IMR-90 (cell line): ENCODE results near the gene NELL1.

Experiments
- CTCF ChIP-seq: conservative IDR thresholded peaks from 2 replicates; pipeline ENCODE4 v1.5.1; 2012; ENCODE audit warnings: mild to moderate bottlenecking, low read depth, low read length, improper control_type of control experiment
- POLR2A ChIP-seq: IDR thresholded peaks from 2 replicates; pipeline ENCODE4 v1.6.1; 2012; ENCODE audit warnings: mild to moderate bottlenecking, low read depth, low read length

GRCh38 chr11:21484039-21484438 lies 814.7 kb downstream of the NELL1 start:
- TF ChIP-seq POLR2A: no peak
- TF ChIP-seq CTCF: no peak
